ENCODE data around the gene HOOK1. TPM values are rescaled to one million over a fixed set of nuclear protein-coding genes. Genes with fewer than 3 reads are reported as not detected.

The HOOK1 gene
- total and polyA plus RNA-seq, 9 donors: 1.9 to 4.8 (median 2.5) TPM

DNA sequence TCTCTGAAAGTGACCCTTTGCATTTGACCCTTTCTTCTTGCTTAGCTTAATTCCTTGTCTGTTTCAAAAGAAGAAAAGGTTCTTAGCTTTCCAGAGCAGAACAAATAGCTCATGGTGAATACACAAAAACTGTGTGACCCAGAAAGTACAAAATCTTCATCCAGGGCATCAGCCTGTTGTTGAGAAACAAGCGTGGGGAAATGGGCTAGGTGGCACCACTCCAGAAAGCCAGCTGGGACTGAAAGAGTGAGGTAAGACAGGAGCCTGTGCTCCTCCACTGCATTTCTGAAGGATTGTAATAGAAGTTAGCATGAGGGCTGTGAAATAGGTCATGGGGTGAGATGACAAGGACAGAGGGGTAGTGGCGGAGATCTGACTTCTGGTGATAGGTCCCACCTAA lies 66.0 kb downstream of the HOOK1 start:
- 78% methylated on average over 1 of the region's 2 CpGs for WGBS (ENCODE audit: insufficient coverage)
- Histone ChIP-seq H3K9me3 (replicated peaks; ENCODE audit: control insufficient read depth, low read depth, low read length) (peaks cover 10% of the 10 kb centered on the region), H3K27me3 (ENCODE audit: control insufficient read depth, insufficient read depth, low read length) (no peaks in the 10 kb centered on the region), H3K36me3 (ENCODE audit: control insufficient read depth, insufficient read depth, low read length) (no peaks in the 10 kb centered on the region), H3K4me1 (ENCODE audit: control insufficient read depth, insufficient read depth, low read length) (peaks cover 5% of the 10 kb centered on the region), H3K27ac (ENCODE audit: low read length) (no peak overlapping the region), H3K4me3 (ENCODE audit: low read length) (no peak overlapping the region)
- DNase-seq: no peak

- 64% methylated on average over 2 of the region's 3 CpGs for WGBS (ENCODE audit: insufficient coverage)
- H3K27me3 ChIP-seq (ENCODE audit: control insufficient read depth, insufficient read depth, low read length): no peaks in the 10 kb centered on the region
- H3K36me3 ChIP-seq (ENCODE audit: control insufficient read depth, insufficient read depth, low read length): no peaks in the 10 kb centered on the region
- no peak overlapping the region for H3K4me3 ChIP-seq (ENCODE audit: low read length)
- H3K9me3 ChIP-seq (replicated peaks; ENCODE audit: control insufficient read depth, low read depth, low read length): peaks cover 3% of the 10 kb centered on the region
- peak; percentile 16 for DNase-seq
- peaks cover 12% of the 10 kb centered on the region for H3K4me1 ChIP-seq (ENCODE audit: control insufficient read depth, insufficient read depth, low read length)
- H3K27ac ChIP-seq (ENCODE audit: low read length): peak overlapping the region; percentile 43
Observed at GRCh38 chr1:59885160-59885832, 70.5 kb downstream of the HOOK1 start.

GRCh38 chr1:59892841-59893811 lies 78.4 kb downstream of the HOOK1 start:
- Histone ChIP-seq H3K4me3 (ENCODE audit: low read length) (no peak overlapping the region), H3K27ac (ENCODE audit: low read length) (no peak overlapping the region), H3K4me1 (ENCODE audit: control insufficient read depth, insufficient read depth, low read length) (peaks cover 1% of the 10 kb centered on the region), H3K27me3 (ENCODE audit: control insufficient read depth, insufficient read depth, low read length) (no peaks in the 10 kb centered on the region), H3K9me3 (replicated peaks; ENCODE audit: control insufficient read depth, low read depth, low read length) (peaks cover 3% of the 10 kb centered on the region), H3K36me3 (ENCODE audit: control insufficient read depth, insufficient read depth, low read length) (no peaks in the 10 kb centered on the region)
- no peak for DNase-seq
- WGBS (ENCODE audit: insufficient coverage): 87% methylated on average over 3 of the region's 7 CpGs

- Histone ChIP-seq H3K9me3 (replicated peaks; ENCODE audit: control insufficient read depth, low read depth, low read length) (no peaks in the 10 kb centered on the region), H3K4me1 (ENCODE audit: control insufficient read depth, insufficient read depth, low read length) (peaks cover 5% of the 10 kb centered on the region), H3K27me3 (ENCODE audit: control insufficient read depth, insufficient read depth, low read length) (no peaks in the 10 kb centered on the region), H3K4me3 (ENCODE audit: low read length) (no peak overlapping the region), H3K36me3 (ENCODE audit: control insufficient read depth, insufficient read depth, low read length) (peaks cover 3% of the 10 kb centered on the region), H3K27ac (ENCODE audit: low read length) (no peak overlapping the region)
- no CpG with 5 or more reads among the region's 2 CpGs for WGBS (ENCODE audit: insufficient coverage)
- DNase-seq: no peak
Observed at GRCh38 chr1:59897165-59897564, 82.4 kb downstream of the HOOK1 start.

DNA sequence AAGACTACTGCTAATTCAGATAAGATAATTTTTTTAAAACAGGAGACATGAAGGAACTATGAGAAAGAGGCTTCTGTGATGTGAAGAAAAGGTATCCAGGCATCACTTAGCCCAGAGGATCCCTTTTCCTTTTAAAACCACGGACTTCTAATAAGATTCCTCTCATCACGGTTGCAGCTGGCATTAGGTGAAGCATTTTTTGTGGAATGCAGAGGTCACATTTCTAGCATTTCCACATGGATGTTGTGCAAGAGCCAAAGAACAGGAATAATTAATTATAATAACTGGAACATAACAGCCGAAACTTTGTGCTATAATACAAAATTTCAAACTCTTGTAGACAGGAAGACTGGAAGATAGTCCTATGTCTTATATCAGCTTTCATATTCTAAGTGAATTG lies 84.2 kb downstream of the HOOK1 start:
- H3K9me3 ChIP-seq (replicated peaks; ENCODE audit: control insufficient read depth, low read depth, low read length): no peaks in the 10 kb centered on the region
- no peak for DNase-seq
- peaks cover 3% of the 10 kb centered on the region for H3K36me3 ChIP-seq (ENCODE audit: control insufficient read depth, insufficient read depth, low read length)
- no peaks in the 10 kb centered on the region for H3K27me3 ChIP-seq (ENCODE audit: control insufficient read depth, insufficient read depth, low read length)
- WGBS (ENCODE audit: insufficient coverage): no CpG with 5 or more reads among the region's 3 CpGs
- peaks cover 5% of the 10 kb centered on the region for H3K4me1 ChIP-seq (ENCODE audit: control insufficient read depth, insufficient read depth, low read length)
- no peak overlapping the region for H3K4me3 ChIP-seq (ENCODE audit: low read length)
- H3K27ac ChIP-seq (ENCODE audit: low read length): no peak overlapping the region

- Histone ChIP-seq H3K4me3 (ENCODE audit: low read length) (no peak overlapping the region), H3K27me3 (ENCODE audit: control insufficient read depth, insufficient read depth, low read length) (no peaks in the 10 kb centered on the region), H3K4me1 (ENCODE audit: control insufficient read depth, insufficient read depth, low read length) (peaks cover 5% of the 10 kb centered on the region), H3K27ac (ENCODE audit: low read length) (no peak overlapping the region), H3K9me3 (replicated peaks; ENCODE audit: control insufficient read depth, low read depth, low read length) (no peaks in the 10 kb centered on the region), H3K36me3 (ENCODE audit: control insufficient read depth, insufficient read depth, low read length) (peaks cover 9% of the 10 kb centered on the region)
- DNase-seq: no peak
- 92% methylated on average over 1 of the region's 2 CpGs for WGBS (ENCODE audit: insufficient coverage)
Observed at GRCh38 chr1:59900640-59901039, 85.9 kb downstream of the HOOK1 start.

DNA sequence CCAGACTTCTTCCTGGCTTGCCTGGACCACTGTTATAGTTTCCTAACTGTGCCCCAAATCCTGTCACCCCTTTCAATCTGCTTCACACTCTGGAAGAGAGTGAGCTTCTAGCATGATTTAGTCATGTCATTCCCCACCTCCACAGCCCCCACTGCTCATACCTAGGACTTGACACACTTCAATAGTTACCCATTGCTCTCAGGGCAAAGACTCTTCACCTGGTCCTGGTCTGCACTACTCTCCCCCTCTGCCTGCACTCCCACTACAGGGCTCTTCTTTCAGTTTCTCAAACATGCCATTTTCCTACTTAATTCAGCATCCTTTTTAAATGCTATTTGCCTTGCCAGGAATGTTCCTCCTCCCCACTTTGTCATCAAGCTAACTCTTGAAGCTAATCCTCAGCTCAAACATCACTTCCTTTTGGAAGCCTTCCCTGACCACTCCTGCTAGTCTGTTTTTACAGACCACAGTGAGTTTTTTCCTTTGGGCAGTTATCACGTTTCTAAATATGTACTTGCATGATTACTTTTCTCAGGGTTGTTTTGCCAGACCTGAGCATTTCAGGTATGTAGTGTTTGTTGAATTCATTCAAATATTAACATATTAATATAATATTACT lies 87.1 kb downstream of the HOOK1 start:
- Histone ChIP-seq H3K27ac (ENCODE audit: low read length) (no peak overlapping the region), H3K4me1 (ENCODE audit: control insufficient read depth, insufficient read depth, low read length) (peaks cover 5% of the 10 kb centered on the region), H3K27me3 (ENCODE audit: control insufficient read depth, insufficient read depth, low read length) (no peaks in the 10 kb centered on the region), H3K4me3 (ENCODE audit: low read length) (no peak overlapping the region), H3K36me3 (ENCODE audit: control insufficient read depth, insufficient read depth, low read length) (peaks cover 9% of the 10 kb centered on the region), H3K9me3 (replicated peaks; ENCODE audit: control insufficient read depth, low read depth, low read length) (no peaks in the 10 kb centered on the region)
- WGBS (ENCODE audit: insufficient coverage): no CpG with 5 or more reads among the region's 1 CpG
- DNase-seq: peak; percentile 29

- no peaks in the 10 kb centered on the region for H3K27me3 ChIP-seq (ENCODE audit: control insufficient read depth, insufficient read depth, low read length)
- DNase-seq: peak; percentile 16
- H3K27ac ChIP-seq (ENCODE audit: low read length): no peak overlapping the region
- 39% methylated on average over 7 of the region's 9 CpGs for WGBS (ENCODE audit: insufficient coverage)
- peaks cover 12% of the 10 kb centered on the region for H3K36me3 ChIP-seq (ENCODE audit: control insufficient read depth, insufficient read depth, low read length)
- peaks cover 2% of the 10 kb centered on the region for H3K4me1 ChIP-seq (ENCODE audit: control insufficient read depth, insufficient read depth, low read length)
- H3K4me3 ChIP-seq (ENCODE audit: low read length): no peak overlapping the region
- no peaks in the 10 kb centered on the region for H3K9me3 ChIP-seq (replicated peaks; ENCODE audit: control insufficient read depth, low read depth, low read length)
Observed at GRCh38 chr1:59903141-59903754, 88.5 kb downstream of the HOOK1 start.

DNA sequence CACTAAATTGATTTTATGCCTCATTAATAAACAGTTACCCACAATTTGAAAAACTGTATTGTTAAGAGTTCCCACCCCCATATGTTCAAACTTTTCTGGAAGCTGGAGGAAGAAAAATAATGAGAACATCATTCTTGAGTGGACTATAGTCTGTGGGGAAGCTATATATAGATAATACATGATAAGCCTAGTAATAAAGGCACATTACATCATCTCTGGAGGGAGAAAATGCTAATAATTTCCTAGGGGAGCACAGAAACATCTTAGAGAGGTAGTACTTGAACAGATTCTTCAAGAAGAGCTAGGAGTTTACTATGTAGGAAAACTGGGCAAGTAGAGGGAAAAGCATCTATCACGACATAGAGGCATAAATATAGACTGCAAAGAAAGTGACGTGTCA lies 92.2 kb downstream of the HOOK1 start:
- WGBS (ENCODE audit: insufficient coverage): no CpG with 5 or more reads among the region's 2 CpGs
- Histone ChIP-seq H3K4me1 (ENCODE audit: control insufficient read depth, insufficient read depth, low read length) (no peaks in the 10 kb centered on the region), H3K36me3 (ENCODE audit: control insufficient read depth, insufficient read depth, low read length) (peaks cover 13% of the 10 kb centered on the region), H3K27ac (ENCODE audit: low read length) (no peak overlapping the region), H3K27me3 (ENCODE audit: control insufficient read depth, insufficient read depth, low read length) (no peaks in the 10 kb centered on the region), H3K9me3 (replicated peaks; ENCODE audit: control insufficient read depth, low read depth, low read length) (no peaks in the 10 kb centered on the region), H3K4me3 (ENCODE audit: low read length) (no peak overlapping the region)
- no peak for DNase-seq

DNA sequence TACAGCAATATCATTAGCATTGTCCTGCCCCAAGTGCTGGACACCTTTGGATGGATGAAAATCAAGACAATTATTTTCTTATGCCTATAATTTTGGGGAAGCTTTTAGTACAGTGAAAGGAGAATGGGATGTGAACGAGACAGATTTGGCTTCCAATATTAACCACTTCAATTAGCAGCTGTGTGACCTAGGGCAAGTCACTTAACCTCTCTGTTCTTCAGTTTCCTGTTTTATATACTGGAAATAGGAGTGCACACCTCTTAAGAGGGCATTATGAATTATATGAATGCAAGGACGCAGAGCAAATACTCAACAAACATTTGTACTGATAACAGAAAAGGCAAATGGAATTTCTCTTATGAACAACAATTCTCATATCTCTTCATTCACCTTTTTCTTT lies 93.3 kb downstream of the HOOK1 start:
- no peak for DNase-seq
- Histone ChIP-seq H3K9me3 (replicated peaks; ENCODE audit: control insufficient read depth, low read depth, low read length) (no peaks in the 10 kb centered on the region), H3K27me3 (ENCODE audit: control insufficient read depth, insufficient read depth, low read length) (no peaks in the 10 kb centered on the region), H3K36me3 (ENCODE audit: control insufficient read depth, insufficient read depth, low read length) (peaks cover 15% of the 10 kb centered on the region), H3K27ac (ENCODE audit: low read length) (no peak overlapping the region), H3K4me3 (ENCODE audit: low read length) (no peak overlapping the region), H3K4me1 (ENCODE audit: control insufficient read depth, insufficient read depth, low read length) (no peaks in the 10 kb centered on the region)
- no CpG with 5 or more reads among the region's 2 CpGs for WGBS (ENCODE audit: insufficient coverage)

All from muscle of leg (tissue), 11 donors.